GM12878 (cell line): ENCODE measurements around the gene RPS6KA2. TPM values are rescaled to one million over a fixed set of nuclear protein-coding genes. Genes with fewer than 3 reads are reported as not detected.
A peak's percentile ranks its signal among the peaks of the same experiment; 100 is the strongest.

Source experiments
- ATAC-seq: fragments of 200-7000 bp; cut with Tn5 transposase; 3 replicates; pipeline ENCODE4 v1.9.1; 2020; ENCODE audit warnings: mild to moderate bottlenecking, moderate library complexity
- BruUV-seq: library from RNA; stranded (reverse); fragments of 400-500 nt; replicated peaks from 2 replicates; lab custom pipeline; 2021; lab: Mats Ljungman, UMichigan
- CTCF ChIA-PET: fragments of 300-600 bp; sonication (Branson Sonifier 250); formaldehyde crosslinking; extraction: SDS; loops from one replicate; lab custom pipeline; 2021; ENCODE audit warnings: inconsistent platforms; lab: Yijun Ruan, JAX
- POLR2A ChIA-PET: fragments of 350-600 bp; formaldehyde crosslinking; extraction: SDS; loops from one replicate; lab custom pipeline; 2021; ENCODE audit warnings: inconsistent platforms; lab: Charles Lee
- RAD21 ChIA-PET: fragments of 300-600 bp; sonication (Branson Sonifier 250); formaldehyde crosslinking; loops from one replicate; lab custom pipeline; 2023; ENCODE audit warnings: antibody characterized with exemption; ENCODE audit not compliant: unreplicated experiment; lab: Charles Lee
- SMC1A ChIA-PET: fragments of 300-600 bp; sonication (Branson Sonifier 250); formaldehyde crosslinking; loops from one replicate; lab custom pipeline; 2023; ENCODE audit not compliant: unreplicated experiment, uncharacterized antibody; lab: Charles Lee
- DNase-seq: peaks from one replicate; pipeline ENCODE4 v3.0.0-alpha.2; 2011; ENCODE audit warnings: low read depth, low spot score
- FAIRE-seq: peaks from 3 replicates; lab custom pipeline; 2011; peaks lifted over from hg19 to GRCh38; lab: Jason Lieb, UNC
- H2AFZ ChIP-seq: 2 replicates; pipeline ENCODE4 v1.6.0; 2011; ENCODE audit warnings: low read depth, low read length, control low read depth; ENCODE audit not compliant: control insufficient read depth
- H3K27ac ChIP-seq: 2 replicates; pipeline ENCODE4 v1.5.1; 2011; ENCODE audit warnings: control low read depth; ENCODE audit not compliant: control insufficient read depth, insufficient read depth
- H3K27me3 ChIP-seq, 2 experiments: replicated peaks in 1 of 2; 2 replicates each; pipeline versions ENCODE4 v1.6.0 to v1.6.1; 2011; ENCODE audit warnings: low read length in 1 of 2; ENCODE audit not compliant: control insufficient read depth in 2 of 2, insufficient read depth in 2 of 2
- H3K36me3 ChIP-seq, 2 experiments: 2 replicates each; pipeline ENCODE4 v1.5.1; 2011; ENCODE audit warnings: low read length in 1 of 2; ENCODE audit not compliant: control insufficient read depth in 2 of 2, insufficient read depth in 2 of 2
- H3K4me1 ChIP-seq: 2 replicates; pipeline ENCODE4 v1.6.1; 2011; ENCODE audit warnings: mild to moderate bottlenecking, low read length, moderate library complexity, mixed read lengths; ENCODE audit not compliant: control insufficient read depth, insufficient read depth
- H3K4me2 ChIP-seq: 2 replicates; pipeline ENCODE4 v1.6.0; 2011; ENCODE audit warnings: control low read depth; ENCODE audit not compliant: control insufficient read depth, insufficient read depth
- H3K4me3 ChIP-seq: fragments of 200-600 bp; sonication (generic); 2 replicates; pipeline ENCODE4 v1.5.1; 2016
- H3K79me2 ChIP-seq: 2 replicates; pipeline ENCODE4 v1.6.0; 2011; ENCODE audit warnings: low read length; ENCODE audit not compliant: control insufficient read depth, insufficient read depth
- H3K9ac ChIP-seq: 2 replicates; pipeline ENCODE4 v1.8.0; 2011; ENCODE audit warnings: low read length, control low read depth, mixed read lengths; ENCODE audit not compliant: control insufficient read depth, insufficient read depth
- H3K9me3 ChIP-seq: replicated peaks from 3 replicates; pipeline ENCODE4 v1.5.1; 2011; ENCODE audit warnings: mild to moderate bottlenecking, low read length; ENCODE audit not compliant: control insufficient read depth, insufficient read depth
- H4K20me1 ChIP-seq: 2 replicates; pipeline ENCODE4 v1.6.0; 2011; ENCODE audit not compliant: control insufficient read depth, insufficient read depth
- CBFB ChIP-seq: IDR thresholded peaks from 2 replicates; pipeline ENCODE4 v1.6.1; 2016; ENCODE audit warnings: antibody characterized with exemption, low read depth
- EGR1 ChIP-seq, 2 experiments: IDR thresholded peaks; 1 replicate in 1 of 2; 2 replicates in 1 of 2; pipeline ENCODE4 v1.6.1; 2011 to 2012; ENCODE audit warnings: low read depth in 2 of 2, low read length in 2 of 2, borderline replicate concordance in 1 of 2, mild to moderate bottlenecking in 1 of 2, moderate library complexity in 1 of 2
- IKZF1 ChIP-seq: fragments of 450-650 bp; conservative IDR thresholded peaks from 2 replicates; pipeline ENCODE4 v1.6.1; 2017; ENCODE audit warnings: antibody characterized with exemption, mild to moderate bottlenecking
- JUNB ChIP-seq: IDR thresholded peaks from 2 replicates; pipeline ENCODE4 v1.6.1; 2016; ENCODE audit warnings: antibody characterized with exemption, mild to moderate bottlenecking
- PAX5 ChIP-seq: IDR thresholded peaks from 2 replicates; pipeline ENCODE4 v1.6.1; 2011; ENCODE audit warnings: low read depth, low read length, borderline replicate concordance
- PAX8 ChIP-seq: fragments of 450-650 bp; IDR thresholded peaks from 2 replicates; pipeline ENCODE4 v1.6.1; 2017; ENCODE audit warnings: mild to moderate bottlenecking, moderate library complexity
- STAT1 ChIP-seq: fragments of 450-650 bp; conservative IDR thresholded peaks from 2 replicates; pipeline ENCODE4 v1.6.1; 2014; ENCODE audit warnings: antibody characterized with exemption, mild to moderate bottlenecking
- TAF1 ChIP-seq: IDR thresholded peaks from 2 replicates; pipeline ENCODE4 v1.6.1; 2011; ENCODE audit warnings: mild to moderate bottlenecking, low read depth, low read length, borderline replicate concordance
- YY1 ChIP-seq: IDR thresholded peaks from 2 replicates; pipeline ENCODE4 v1.6.1; 2011; ENCODE audit warnings: low read depth, mild to moderate bottlenecking, low read length
- ZNF274 ChIP-seq: IDR thresholded peaks from one replicate; pipeline ENCODE4 v1.8.0; 2011; ENCODE audit not compliant: insufficient read length, insufficient read depth
- ZNF622 ChIP-seq: fragments of 450-650 bp; IDR thresholded peaks from 2 replicates; pipeline ENCODE4 v1.6.1; 2017; ENCODE audit warnings: mild to moderate bottlenecking, inconsistent platforms
- WGBS: methylation state at CpG from one replicate; pipeline ENCODE4 v1.1.6; 2016; ENCODE audit warnings: low lambda C conversion rate; ENCODE audit not compliant: insufficient replicate concordance, insufficient coverage; ENCODE audit errors: missing lambda C conversion rate; 5-methylcytosine and 5-hydroxymethylcytosine counted together
- in situ Hi-C: fragments of 300-500 bp; cut with MboI; formaldehyde crosslinking; loops from 9 replicates; pipeline ENCODE4 v1.14.3; 2018; ENCODE audit warnings: mixed read lengths
- intact Hi-C: fragments of 100-400 bp; cut with micrococcal nuclease; formaldehyde crosslinking; loops from one replicate; pipeline ENCODE4 v1.14.2; 2022; ENCODE audit not compliant: unreplicated experiment
- polyA plus RNA-seq, 11 experiments: library from polyadenylated mRNA; depleted of rRNA in 4 of 11; unstranded in 6 of 11; stranded (reverse) in 5 of 11; fragments of >200 nt; fragmentation: Nextera tagmentation in 4 of 11; fragmentation: Illumina TruSeq in 1 of 11; extraction: Ambion mirVana in 4 of 11; extraction: Trizol in 1 of 11; gene quantifications; 1 replicate in 1 of 11; 2 replicates in 10 of 11; pipeline versions ENCODE4 v1.2.1 to v1.2.3, GENCODE V29; 2011 to 2016; ENCODE audit warnings: inconsistent platforms in 2 of 11, missing spikeins in 2 of 11, low read depth in 1 of 11
- total RNA-seq, 4 experiments: library from RNA; depleted of rRNA in 3 of 4; stranded (reverse); fragments of >200 nt in 3 of 4; fragmentation: Illumina TruSeq in 1 of 4; extraction: Trizol in 1 of 4; gene quantifications; 2 replicates each; pipeline versions ENCODE4 v1.2.1 to v1.2.3, GENCODE V29; 2013 to 2021
- TF ChIP-seq, protein P1 (sequence below): fragments of 450-650 bp; IDR thresholded peaks from 2 replicates; pipeline ENCODE4 v1.6.1; 2017; ENCODE audit warnings: mild to moderate bottlenecking, moderate library complexity

RPS6KA2 gene
- total and polyA plus RNA-seq, 10 of the 15 experiments (the other 5 are each of a cell fraction or from before 2014, with no cell fraction given), result 0.02 to 1.0 (median 0.22) TPM; not detected in 1

DNA sequence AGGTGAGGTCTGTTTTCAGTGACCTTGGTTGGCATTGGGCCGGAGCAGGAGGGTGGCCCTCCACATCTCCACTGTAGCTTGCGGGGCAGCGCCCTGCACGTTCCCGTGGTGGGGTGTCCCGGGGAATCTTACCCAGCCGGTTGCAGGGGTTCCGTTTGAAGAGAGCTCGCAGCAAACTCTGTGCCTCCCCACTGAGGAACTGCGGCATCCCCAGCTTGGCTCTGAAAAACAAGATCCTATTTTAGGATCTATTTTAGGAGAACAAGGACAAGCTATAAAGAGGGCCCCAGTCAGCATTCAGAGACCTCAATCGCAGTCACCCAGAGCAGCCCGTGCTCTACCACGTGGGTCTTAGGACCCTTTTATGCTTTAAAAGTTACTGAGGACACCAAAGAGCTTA, 138.3 kb downstream of the RPS6KA2 start:
- H3K9me3 ChIP-seq, result peaks cover 4% of the 10 kb centered on the region; the same call in 2 of the 3 replicates
- no peaks in the 10 kb centered on the region for H4K20me1 ChIP-seq
- ChIA-PET POLR2A (no interaction called here), CTCF (interaction anchor here (0.6 to 2.8 kb wide), 5 partner anchors 67 to 1380 kb away, joined by 3 to 10 read pairs (median 4); no protein-coding TSS in a partner anchor), RAD21 (interaction anchor here (0.6 kb wide), 1 partner anchor 526 kb away, joined by 3 read pairs; no protein-coding TSS in a partner anchor), SMC1A (no interaction called here)
- no peak for DNase-seq
- H3K36me3 ChIP-seq, result no peaks in the 10 kb centered on the region
- H3K27me3 ChIP-seq, result no peaks in the 10 kb centered on the region
- peaks cover 9% of the 10 kb centered on the region for H3K4me1 ChIP-seq
- 99% methylated on average over 8 of the region's 13 CpGs for WGBS
- H3K27ac ChIP-seq, result peak overlapping the region; percentile 59
- H3K4me2 ChIP-seq, result no peak overlapping the region
- no peak for ATAC-seq
- H3K9ac ChIP-seq, result no peak overlapping the region
- TF ChIP-seq IKZF1 (no peak), STAT1 (no peak), EGR1 (IDR thresholded peaks at IDR 0.05; ENCODE audit: borderline replicate concordance in 1 of 2, low read depth in 2 of 2, low read length in 2 of 2) (no peak), ZNF622 (no peak), JUNB (no peak), CBFB (no peak), ZNF274 (no peak), YY1 (no peak), TAF1 (no peak), PAX8 (no peak), PAX5 (no peak)
- TF ChIP-seq, protein P1, sequence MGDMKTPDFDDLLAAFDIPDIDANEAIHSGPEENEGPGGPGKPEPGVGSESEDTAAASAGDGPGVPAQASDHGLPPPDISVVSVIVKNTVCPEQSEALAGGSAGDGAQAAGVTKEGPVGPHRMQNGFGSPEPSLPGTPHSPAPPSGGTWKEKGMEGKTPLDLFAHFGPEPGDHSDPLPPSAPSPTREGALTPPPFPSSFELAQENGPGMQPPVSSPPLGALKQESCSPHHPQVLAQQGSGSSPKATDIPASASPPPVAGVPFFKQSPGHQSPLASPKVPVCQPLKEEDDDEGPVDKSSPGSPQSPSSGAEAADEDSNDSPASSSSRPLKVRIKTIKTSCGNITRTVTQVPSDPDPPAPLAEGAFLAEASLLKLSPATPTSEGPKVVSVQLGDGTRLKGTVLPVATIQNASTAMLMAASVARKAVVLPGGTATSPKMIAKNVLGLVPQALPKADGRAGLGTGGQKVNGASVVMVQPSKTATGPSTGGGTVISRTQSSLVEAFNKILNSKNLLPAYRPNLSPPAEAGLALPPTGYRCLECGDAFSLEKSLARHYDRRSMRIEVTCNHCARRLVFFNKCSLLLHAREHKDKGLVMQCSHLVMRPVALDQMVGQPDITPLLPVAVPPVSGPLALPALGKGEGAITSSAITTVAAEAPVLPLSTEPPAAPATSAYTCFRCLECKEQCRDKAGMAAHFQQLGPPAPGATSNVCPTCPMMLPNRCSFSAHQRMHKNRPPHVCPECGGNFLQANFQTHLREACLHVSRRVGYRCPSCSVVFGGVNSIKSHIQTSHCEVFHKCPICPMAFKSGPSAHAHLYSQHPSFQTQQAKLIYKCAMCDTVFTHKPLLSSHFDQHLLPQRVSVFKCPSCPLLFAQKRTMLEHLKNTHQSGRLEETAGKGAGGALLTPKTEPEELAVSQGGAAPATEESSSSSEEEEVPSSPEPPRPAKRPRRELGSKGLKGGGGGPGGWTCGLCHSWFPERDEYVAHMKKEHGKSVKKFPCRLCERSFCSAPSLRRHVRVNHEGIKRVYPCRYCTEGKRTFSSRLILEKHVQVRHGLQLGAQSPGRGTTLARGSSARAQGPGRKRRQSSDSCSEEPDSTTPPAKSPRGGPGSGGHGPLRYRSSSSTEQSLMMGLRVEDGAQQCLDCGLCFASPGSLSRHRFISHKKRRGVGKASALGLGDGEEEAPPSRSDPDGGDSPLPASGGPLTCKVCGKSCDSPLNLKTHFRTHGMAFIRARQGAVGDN, result no peak
- no peaks in the 10 kb centered on the region for H3K79me2 ChIP-seq
- intact Hi-C loops, result no loop called here
- in situ Hi-C loops, result no loop called here
- no peak for FAIRE-seq
- H3K4me3 ChIP-seq, result peak overlapping the region; percentile 42; the same call in 1 of the 2 replicates
- peak overlapping the region; percentile 75; the same call in 1 of the 2 replicates for H2AFZ ChIP-seq
- no TSS peak for BruUV-seq
